ENCODE results near the gene TNFAIP3. TPM values are rescaled to one million over a fixed set of nuclear protein-coding genes. Genes with fewer than 3 reads are reported as not detected.

Gene TNFAIP3
- total and polyA plus RNA-seq, 2 of the 4 experiments (the other 2 are of a cell fraction) = 5.0 to 14.2 TPM

GRCh38 chr6:137827977-137828810 lies 38.9 kb upstream of the TNFAIP3 start:
- Histone ChIP-seq H3K9ac (ENCODE audit: low read depth, low read length) (no peak overlapping the region), H3K4ac (ENCODE audit: low read depth, low read length) (no peak overlapping the region), H4K5ac (ENCODE audit: low read depth, low read length) (no peak overlapping the region), H3K4me3 (ENCODE audit: insufficient read depth, low read depth, low read length) (no peak overlapping the region), H2BK5ac (ENCODE audit: low read depth, low read length, poor library complexity, severe bottlenecking) (no peak overlapping the region), H2AK9ac (replicated peaks; ENCODE audit: low read depth, low read length, poor library complexity) (no peak overlapping the region), H2BK20ac (ENCODE audit: low read depth, low read length) (no peak overlapping the region), H3K18ac (ENCODE audit: low read depth, low read length) (no peak overlapping the region), H3K36me3 (ENCODE audit: control insufficient read depth, insufficient read depth, low read length) (no peaks in the 10 kb centered on the region), H2AK5ac (ENCODE audit: low read depth, low read length) (no peak overlapping the region), H3K14ac (replicated peaks; ENCODE audit: low read depth, low read length) (no peak overlapping the region), H3K4me2 (ENCODE audit: low read depth, low read length) (no peak overlapping the region), H2BK120ac (ENCODE audit: low read depth, low read length) (no peak overlapping the region), H3K27me3 (ENCODE audit: control insufficient read depth, insufficient read depth, low read length) (peaks cover 2% of the 10 kb centered on the region; the same call in 1 of the 2 replicates), H4K91ac (ENCODE audit: insufficient read depth, low read depth, low read length) (no peak overlapping the region), H3K9me1 (ENCODE audit: insufficient read depth, low read length) (peaks cover 6% of the 10 kb centered on the region), H3K79me1 (ENCODE audit: low read depth in 1 of 2, low read length in 2 of 2) (no peaks in the 10 kb centered on the region), H3K4me1 (ENCODE audit: control insufficient read depth, insufficient read depth, low read length) (peaks cover 7% of the 10 kb centered on the region), H3K9me3 (ENCODE audit: control insufficient read depth, insufficient read depth, low read length) (no peaks in the 10 kb centered on the region; the same call in 1 of the 2 replicates), H2AFZ (replicated peaks; ENCODE audit: low read length, poor library complexity) (no peak overlapping the region), H4K8ac (ENCODE audit: low read depth in 2 of 2, low read length in 2 of 2) (no peak overlapping the region), H3K23ac (ENCODE audit: low read depth, low read length) (no peak overlapping the region), H3K56ac (ENCODE audit: extremely low read depth, insufficient read depth, low read length) (no peak overlapping the region), H4K20me1 (ENCODE audit: insufficient read depth, low read length) (no peaks in the 10 kb centered on the region), H3K27ac (ENCODE audit: insufficient read depth, low read length) (no peak overlapping the region), H2BK15ac (ENCODE audit: low read depth, low read length) (no peak overlapping the region; the same call in 2 of the 3 replicates)
- TF ChIP-seq SMC3 (IDR thresholded peaks at IDR 0.05; ENCODE audit: low read depth, low read length) (no peak), CHD1 (IDR thresholded peaks at IDR 0.05; ENCODE audit: low read depth, low read length) (no peak), MAFK (IDR thresholded peaks at IDR 0.05; ENCODE audit: low read depth, low read length) (no peak), POLR2A (IDR thresholded peaks at IDR 0.05; ENCODE audit: low read depth, low read length) (no peak), RFX5 (IDR thresholded peaks at IDR 0.05; ENCODE audit: low read depth, low read length) (no peak), ELK1 (IDR thresholded peaks at IDR 0.05; ENCODE audit: borderline replicate concordance, low read depth, low read length) (no peak), USF2 (IDR thresholded peaks at IDR 0.05; ENCODE audit: low read depth, low read length) (no peak)
- ChIA-PET CTCF (no interaction called here), POLR2A (ENCODE audit: unreplicated experiment) (no interaction called here)
- no CpG with 5 or more reads among the region's 4 CpGs for WGBS, 2 experiments (ENCODE audit: extremely low coverage in 2 of 2, insufficient read length in 1 of 2)
- in situ Hi-C loops (cut with MboI; ENCODE audit: low sequenced_read_pairs) = loop anchor here (25.0 kb wide), 1 partner anchor 584 kb away; the partner anchor contains the start of gene HEBP2
- ATAC-seq (ENCODE audit: low read depth) (no peak), DNase-seq (no peak)
- dilution Hi-C loops (cut with HindIII; ENCODE audit: low sequenced_read_pairs, unreplicated experiment) = no loop called here
- intact Hi-C loops (cut with micrococcal nuclease) = no loop called here
- BruUV-seq (replicated peaks) = no TSS peak
